Upper lobe of left lung (tissue), 6 donors: ENCODE results near the gene TIAL1. TPM values are rescaled to one million over a fixed set of nuclear protein-coding genes. Genes with fewer than 3 reads are reported as not detected.
"Not testable (repeated sequence)": the region's sequence is repeated elsewhere in the genome, so short reads cannot be mapped to it uniquely, and the experiment has no call there.

Source experiments
- ATAC-seq, 2 donors: fragments of 200-7000 bp; cut with Tn5 transposase; one replicate each; pipeline ENCODE4 v1.9.1; 2022; ENCODE audit warnings: mild to moderate bottlenecking in 2 of 2, moderate library complexity in 2 of 2; ENCODE audit not compliant: low FRiP score in 2 of 2
- DNase-seq, 2 donors: peaks; one replicate each; pipeline ENCODE4 v3.0.0-alpha.2; 2019 to 2020
- H3K27ac ChIP-seq, 4 donors: fragments of 200-600 bp; sonication (generic); one replicate each; pipeline ENCODE4 v1.5.1; 2016 to 2019
- H3K27me3 ChIP-seq, 4 donors: fragments of 200-600 bp; sonication (generic); one replicate each; pipeline ENCODE4 v1.5.1; 2017 to 2019
- H3K36me3 ChIP-seq, 4 donors: fragments of 200-600 bp; sonication (generic); one replicate each; pipeline ENCODE4 v1.5.1; 2016 to 2019
- H3K4me1 ChIP-seq, 4 donors: fragments of 200-600 bp; sonication (generic); one replicate each; pipeline ENCODE4 v1.5.1; 2018 to 2019
- H3K4me3 ChIP-seq, 4 donors: fragments of 200-600 bp; sonication (generic); one replicate each; pipeline ENCODE4 v1.5.1; 2017 to 2019; ENCODE audit warnings: mild to moderate bottlenecking in 2 of 4, moderate library complexity in 1 of 4
- H3K9me3 ChIP-seq, 4 donors: fragments of 200-600 bp; sonication (generic); one replicate each; pipeline ENCODE4 v1.5.1; 2018 to 2019
- CTCF ChIP-seq, 6 experiments: fragments of 450-650 bp in 4 of 6; fragments of 200-600 bp in 2 of 6; sonication (generic) in 2 of 6; IDR thresholded peaks; one replicate each; pipeline ENCODE4 v1.5.1; 2016 to 2019; ENCODE audit warnings: antibody characterized with exemption in 6 of 6
- EP300 ChIP-seq, 4 donors: sonication (generic); formaldehyde crosslinking; IDR thresholded peaks; one replicate each; pipeline ENCODE4 v1.5.1; 2017; ENCODE audit warnings: antibody characterized with exemption in 4 of 4, control low read depth in 2 of 4
- POLR2A ChIP-seq, 4 donors: fragments of 450-650 bp; IDR thresholded peaks; one replicate each; pipeline ENCODE4 v1.5.1; 2016 to 2017; ENCODE audit warnings: antibody characterized with exemption in 4 of 4, mild to moderate bottlenecking in 2 of 4
- POLR2AphosphoS5 ChIP-seq, 2 donors: sonication (generic); formaldehyde crosslinking; IDR thresholded peaks; one replicate each; pipeline ENCODE4 v1.5.1; 2017; ENCODE audit warnings: antibody characterized with exemption in 2 of 2
- WGBS, 2 donors: methylation state at CpG; one replicate each; pipeline ENCODE4 v1.1.5; 2017 to 2018; 5-methylcytosine and 5-hydroxymethylcytosine counted together
- total RNA-seq, 6 donors: library from RNA; depleted of rRNA in 4 of 6; stranded (reverse); fragments of >200 nt in 4 of 6; gene quantifications; one replicate each; pipeline versions ENCODE4 v1.1.0 to v1.2.1, GENCODE V29; 2016 to 2021
- donor health status: DM: no; HTN: no; CAD: no; lungs with moderate emphysema.
- donor health status: DM: no; HTN: yes; CAD: no; lungs with severe emphysema.

Gene TIAL1
- total RNA-seq, 6 donors from 2014 or later: 53.3 to 112 (median 87.9) TPM

- no peak for DNase-seq
- H3K27ac ChIP-seq: no peak overlapping the region
- no peaks in the 10 kb centered on the region for H3K4me1 ChIP-seq
- TF ChIP-seq POLR2AphosphoS5 (IDR thresholded peaks at IDR 0.05) (no peak), EP300 (IDR thresholded peaks at IDR 0.05) (no peak), POLR2A (IDR thresholded peaks at IDR 0.05) (no peak), CTCF (IDR thresholded peaks at IDR 0.05) (no peak)
- no peak overlapping the region for H3K4me3 ChIP-seq
- H3K9me3 ChIP-seq: no peaks in the 10 kb centered on the region
- no peaks in the 10 kb centered on the region for H3K36me3 ChIP-seq
- WGBS, 2 donors: 63 to 64% methylated on average over 1 of the region's 1 CpG
- no peaks in the 10 kb centered on the region for H3K27me3 ChIP-seq
- no peak for ATAC-seq
Measured at GRCh38 chr10:119531067-119531466, 65.7 kb downstream of the TIAL1 start.

GRCh38 chr10:119528663-119529237 is 68.0 kb downstream of the TIAL1 start:
- H3K9me3 ChIP-seq, H3K27ac ChIP-seq, H3K4me3 ChIP-seq, ATAC-seq, DNase-seq, H3K27me3 ChIP-seq, H3K4me1 ChIP-seq, H3K36me3 ChIP-seq: not testable (repeated sequence)
- 80% methylated on average over 8 of the region's 8 CpGs for WGBS, 2 donors

DNA sequence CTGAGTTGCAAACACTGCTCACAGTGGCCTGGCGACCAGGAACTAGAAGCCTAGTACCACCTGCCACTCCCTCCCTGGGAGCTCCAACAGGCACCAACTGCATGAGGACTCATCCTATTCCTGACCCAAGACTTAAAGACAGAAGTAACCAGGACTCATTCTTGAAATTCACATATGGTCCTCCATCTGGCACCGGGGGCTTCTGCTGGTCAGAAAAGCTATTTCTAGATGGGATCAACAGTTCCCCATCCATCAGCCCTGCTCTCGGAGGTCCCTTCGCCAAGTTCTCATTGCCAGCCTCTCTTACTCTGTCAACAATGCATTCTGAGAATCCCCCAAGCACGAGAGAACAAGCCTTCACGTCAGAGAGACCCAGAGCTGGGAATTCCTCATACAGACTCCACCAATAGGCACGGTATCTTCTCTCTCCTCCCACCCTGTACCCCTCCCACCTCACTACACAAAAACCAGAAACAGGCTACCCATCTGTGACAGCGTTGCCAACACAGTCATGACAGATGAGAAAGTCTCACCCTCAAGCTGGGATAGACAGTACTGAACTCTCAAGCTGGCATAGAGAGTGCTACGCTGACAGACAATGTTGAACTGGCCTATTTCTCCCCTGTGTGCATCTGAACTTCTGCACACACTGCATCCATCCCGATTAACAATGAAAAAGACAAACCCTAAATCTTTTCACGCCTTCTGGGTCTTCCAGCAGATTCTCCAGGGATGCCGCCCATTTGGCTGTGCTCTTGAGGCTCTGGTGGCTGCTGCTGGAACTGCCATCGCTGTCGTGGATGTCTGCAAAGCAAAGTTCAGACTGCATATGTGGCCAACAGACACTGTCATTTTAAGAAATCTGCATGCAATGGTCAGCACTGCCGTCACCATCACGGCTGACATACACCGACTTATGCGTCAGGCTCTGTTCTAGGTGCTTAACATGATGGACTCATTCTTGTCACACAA is 69.9 kb downstream of the TIAL1 start:
- WGBS, 2 donors: 71 to 74% methylated on average over 18 of the region's 18 CpGs
- no peak overlapping the region for H3K27ac ChIP-seq
- ATAC-seq (no peak), DNase-seq (no peak)
- H3K4me1 ChIP-seq: no peaks in the 10 kb centered on the region
- no peaks in the 10 kb centered on the region for H3K9me3 ChIP-seq
- no peak overlapping the region for H3K4me3 ChIP-seq
- no peaks in the 10 kb centered on the region for H3K36me3 ChIP-seq
- TF ChIP-seq POLR2AphosphoS5 (IDR thresholded peaks at IDR 0.05) (no peak), EP300 (IDR thresholded peaks at IDR 0.05) (no peak), CTCF (IDR thresholded peaks at IDR 0.05) (peak in 1 of 6 experiments; percentile 13), POLR2A (IDR thresholded peaks at IDR 0.05) (no peak)
- H3K27me3 ChIP-seq: no peaks in the 10 kb centered on the region

GRCh38 chr10:119526149-119526548 is 70.6 kb downstream of the TIAL1 start:
- Histone ChIP-seq H3K4me3 (no peak overlapping the region), H3K9me3 (no peaks in the 10 kb centered on the region), H3K4me1 (no peaks in the 10 kb centered on the region), H3K27ac (no peak overlapping the region), H3K36me3 (no peaks in the 10 kb centered on the region), H3K27me3 (no peaks in the 10 kb centered on the region)
- no peak for TF ChIP-seq POLR2AphosphoS5 (IDR thresholded peaks at IDR 0.05)
- TF ChIP-seq EP300 (IDR thresholded peaks at IDR 0.05): no peak
- no peak for TF ChIP-seq CTCF (IDR thresholded peaks at IDR 0.05)
- TF ChIP-seq POLR2A (IDR thresholded peaks at IDR 0.05): no peak
- WGBS, 2 donors: 81 to 98% methylated on average over 1 of the region's 1 CpG
- DNase-seq (no peak), ATAC-seq (no peak)

DNA sequence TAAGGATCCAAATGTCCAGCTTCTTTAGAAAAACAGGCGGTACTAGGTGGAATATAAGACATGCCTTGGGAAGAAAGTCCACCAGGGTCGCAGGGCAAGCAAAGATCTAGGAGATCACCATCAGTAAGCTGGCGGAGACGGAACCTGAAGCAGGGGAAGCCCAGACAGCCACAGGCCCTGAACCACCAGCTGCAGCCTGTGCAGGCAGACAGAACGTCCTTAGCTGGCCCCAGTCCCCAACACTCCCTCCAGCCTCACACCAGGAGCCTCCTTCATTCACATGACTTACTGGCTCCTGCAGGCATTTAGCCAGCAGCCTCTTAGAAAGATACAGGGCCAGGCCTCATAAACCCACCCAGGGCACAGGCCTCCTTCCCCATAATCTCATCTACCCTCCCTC is 71.6 kb downstream of the TIAL1 start:
- Histone ChIP-seq H3K4me3 (no peak overlapping the region), H3K36me3 (no peaks in the 10 kb centered on the region), H3K9me3 (no peaks in the 10 kb centered on the region), H3K27ac (no peak overlapping the region), H3K27me3 (no peaks in the 10 kb centered on the region), H3K4me1 (no peaks in the 10 kb centered on the region)
- ATAC-seq (no peak), DNase-seq (no peak)
- 90 to 94% methylated on average over 5 of the region's 5 CpGs for WGBS, 2 donors
- TF ChIP-seq POLR2A (IDR thresholded peaks at IDR 0.05): no peak
- TF ChIP-seq CTCF (IDR thresholded peaks at IDR 0.05): no peak
- no peak for TF ChIP-seq EP300 (IDR thresholded peaks at IDR 0.05)
- TF ChIP-seq POLR2AphosphoS5 (IDR thresholded peaks at IDR 0.05): no peak
